Spleen (tissue), 11 donors: ENCODE data around the gene MRTFB. TPM values are rescaled to one million over a fixed set of nuclear protein-coding genes. Genes with fewer than 3 reads are reported as not detected.

Experiments
- DNase-seq: peaks from one replicate; pipeline ENCODE4 v3.0.0-alpha.2; 2020
- H3K27ac ChIP-seq, 8 donors: fragments of 200-600 bp; sonication (generic) in 7 of 8; 1 replicate in 4 of 8; 2 replicates in 4 of 8; pipeline versions ENCODE4 v1.5.0 to v1.8.0; 2016 to 2021; ENCODE audit warnings: inconsistent platforms in 4 of 8, mild to moderate bottlenecking in 4 of 8, moderate library complexity in 1 of 8
- H3K27me3 ChIP-seq, 7 donors: fragments of 200-600 bp; sonication (generic) in 6 of 7; replicated peaks in 1 of 7; 1 replicate in 4 of 7; 2 replicates in 3 of 7; pipeline versions ENCODE4 v1.5.0 to v1.8.0; 2016 to 2021; ENCODE audit warnings: inconsistent platforms in 3 of 7, mild to moderate bottlenecking in 1 of 7
- H3K36me3 ChIP-seq, 6 donors: fragments of 200-600 bp; sonication (generic) in 5 of 6; 1 replicate in 4 of 6; 2 replicates in 2 of 6; pipeline versions ENCODE4 v1.5.0 to v1.8.0; 2016 to 2021; ENCODE audit warnings: inconsistent platforms in 2 of 6
- H3K4me1 ChIP-seq, 6 donors: fragments of 200-600 bp; sonication (generic) in 5 of 6; 1 replicate in 3 of 6; 2 replicates in 3 of 6; pipeline versions ENCODE4 v1.5.0 to v1.8.0; 2016 to 2021; ENCODE audit warnings: inconsistent platforms in 3 of 6
- H3K4me3 ChIP-seq, 8 donors: fragments of 200-600 bp; sonication (generic) in 7 of 8; 1 replicate in 4 of 8; 2 replicates in 4 of 8; pipeline versions ENCODE4 v1.5.0 to v1.8.0; 2016 to 2021; ENCODE audit warnings: inconsistent platforms in 4 of 8, mild to moderate bottlenecking in 4 of 8, moderate library complexity in 2 of 8
- H3K9me3 ChIP-seq, 8 donors: fragments of 200-600 bp; sonication (generic) in 7 of 8; 1 replicate in 4 of 8; 2 replicates in 4 of 8; pipeline versions ENCODE4 v1.5.0 to v1.8.0; 2016 to 2021; ENCODE audit warnings: inconsistent platforms in 4 of 8
- CTCF ChIP-seq, 11 experiments: fragments of 200-600 bp in 7 of 11; fragments of 450-650 bp in 4 of 11; sonication (generic) in 4 of 11; IDR thresholded peaks in 8 of 11; conservative IDR thresholded peaks in 3 of 11; 1 replicate in 7 of 11; 2 replicates in 4 of 11; pipeline versions ENCODE4 v1.4.0 to v1.8.0; 2016 to 2021; ENCODE audit warnings: antibody characterized with exemption in 11 of 11, inconsistent platforms in 4 of 11, mild to moderate bottlenecking in 1 of 11
- POLR2A ChIP-seq, 3 donors: fragments of 450-650 bp; IDR thresholded peaks; one replicate each; pipeline ENCODE4 v1.5.1; 2017; ENCODE audit warnings: antibody characterized with exemption in 3 of 3, mild to moderate bottlenecking in 1 of 3
- POLR2AphosphoS5 ChIP-seq, 3 donors: sonication (generic); formaldehyde crosslinking; IDR thresholded peaks; one replicate each; pipeline ENCODE4 v1.5.1; 2017; ENCODE audit warnings: antibody characterized with exemption in 3 of 3
- WGBS, 5 donors: extraction: QIAGEN DNeasy Blood & Tissue Kit in 3 of 5; methylation state at CpG; one replicate each; pipeline versions ENCODE4 v1.1.5 to v1.1.7; 2013 to 2018; 5-methylcytosine and 5-hydroxymethylcytosine counted together
- intact Hi-C: fragments of 100-400 bp; cut with DNase I; formaldehyde crosslinking; loops from one replicate; pipeline ENCODE4 v1.15.0; 2023; ENCODE audit warnings: low total_unique reads
- polyA plus RNA-seq, 3 donors: library from polyadenylated mRNA; stranded (reverse); fragments of 200-250 nt; gene quantifications; one replicate each; pipeline ENCODE4 v1.2.1, GENCODE V29; 2013
- total RNA-seq, 7 donors: library from RNA; depleted of rRNA in 3 of 7; stranded (reverse); fragments of >200 nt in 3 of 7; fragmentation: NEBNext Ultra II Directional in 4 of 7; extraction: Animal tissue kit (Norgen Biotek cat#: 25700) in 4 of 7; gene quantifications; one replicate each; pipeline versions ENCODE4 v1.1.0 to v1.2.1, GENCODE V29; 2016 to 2021
- donor health status: healthy with polysubstance abuse.
- donor health status: DM: no; HTN: no; CAD: no; lungs with moderate emphysema.
- donor health status: DM: no; HTN: no; CAD: no.
- donor health status: Bipolar disorder and iron deficiency.
- donor health status: healthy.
- donor health status: DM: no; HTN: no; CAD: no.
- donor health status: DM: yes; HTN: yes; CAD: no.

MRTFB gene
- total and polyA plus RNA-seq, 10 donors: 2.3 to 39.3 (median 29.9) TPM

- H3K4me3 ChIP-seq: no peak overlapping the region
- H3K4me1 ChIP-seq: peaks cover 0 to 53% (median 27%) of the 10 kb centered on the region in 6 donors
- peak overlapping the region in 4 of 8 donors; percentile 2 to 45 (median 29) for H3K27ac ChIP-seq
- H3K36me3 ChIP-seq: no peaks in the 10 kb centered on the region
- no peaks in the 10 kb centered on the region for H3K9me3 ChIP-seq
- no peaks in the 10 kb centered on the region for H3K27me3 ChIP-seq
- intact Hi-C loops: no loop called here
- DNase-seq: no peak
- TF ChIP-seq POLR2A (IDR thresholded peaks at IDR 0.05) (no peak), CTCF (IDR thresholded peaks at IDR 0.05 in 8 of 11, conservative IDR thresholded peaks at IDR 0.05 in 3 of 11) (no peak), POLR2AphosphoS5 (IDR thresholded peaks at IDR 0.05) (no peak)
- WGBS, 5 donors: 60 to 76% (median 69%) methylated on average over 7 of the region's 7 CpGs
These were observed 38.1 kb downstream of the MRTFB start for GRCh38 chr16:14109077-14109775.

- peaks cover 0 to 53% (median 26%) of the 10 kb centered on the region in 6 donors for H3K4me1 ChIP-seq
- no peaks in the 10 kb centered on the region for H3K9me3 ChIP-seq
- DNase-seq: no peak
- WGBS, 5 donors: 84 to 93% (median 88%) methylated on average over 3 of the region's 3 CpGs
- H3K36me3 ChIP-seq: no peaks in the 10 kb centered on the region
- H3K27me3 ChIP-seq: no peaks in the 10 kb centered on the region
- intact Hi-C loops: no loop called here
- TF ChIP-seq POLR2AphosphoS5 (IDR thresholded peaks at IDR 0.05) (no peak), POLR2A (IDR thresholded peaks at IDR 0.05) (no peak), CTCF (IDR thresholded peaks at IDR 0.05 in 8 of 11, conservative IDR thresholded peaks at IDR 0.05 in 3 of 11) (no peak)
- H3K4me3 ChIP-seq: no peak overlapping the region
- H3K27ac ChIP-seq: peak overlapping the region in 4 of 8 donors; percentile 2 to 45 (median 26)
These were observed 38.9 kb downstream of the MRTFB start for GRCh38 chr16:14109782-14110727.

- H3K27ac ChIP-seq: peak overlapping the region in 2 of 8 donors; percentile 44 to 45
- WGBS, 5 donors: 91 to 95% (median 93%) methylated on average over 6 of the region's 6 CpGs
These were observed 39.7 kb downstream of the MRTFB start for GRCh38 chr16:14110728-14111251.

More at GRCh38 chr16:14110728-14111251, 39.7 kb downstream of the MRTFB start:
- no peak for TF ChIP-seq POLR2AphosphoS5 (IDR thresholded peaks at IDR 0.05)
- TF ChIP-seq CTCF (IDR thresholded peaks at IDR 0.05 in 8 of 11, conservative IDR thresholded peaks at IDR 0.05 in 3 of 11): no peak
- TF ChIP-seq POLR2A (IDR thresholded peaks at IDR 0.05): no peak
- H3K4me1 ChIP-seq: peaks cover 0 to 53% (median 26%) of the 10 kb centered on the region in 6 donors
- H3K36me3 ChIP-seq: no peaks in the 10 kb centered on the region
- no peaks in the 10 kb centered on the region for H3K9me3 ChIP-seq
- no peak for DNase-seq
- H3K4me3 ChIP-seq: no peak overlapping the region
- H3K27me3 ChIP-seq: no peaks in the 10 kb centered on the region
- intact Hi-C loops: no loop called here
